ENCODE data around the gene COMMD3.
A peak's percentile ranks its signal among the peaks of the same experiment; 100 is the strongest.

Gene COMMD3

GRCh38 chr10:22319980-22320558 is 3.9 kb downstream of the COMMD3 start:
- peak; percentile 26 for DNase-seq (ENCODE audit: low read depth)

- DNase-seq (ENCODE audit: low read depth) = peak; percentile 80
These were observed 4.5 kb downstream of the COMMD3 start, which contains the start of gene BMI1 for GRCh38 chr10:22320591-22321155. Gene BMI1 (plus strand): TSS chr10:22321099. CDS start chr10:22326450, 5,351 bp downstream.

- peak; percentile 73 for DNase-seq (ENCODE audit: low read depth)
These were observed 5.2 kb downstream of the COMMD3 start for GRCh38 chr10:22321156-22321923.

DNA sequence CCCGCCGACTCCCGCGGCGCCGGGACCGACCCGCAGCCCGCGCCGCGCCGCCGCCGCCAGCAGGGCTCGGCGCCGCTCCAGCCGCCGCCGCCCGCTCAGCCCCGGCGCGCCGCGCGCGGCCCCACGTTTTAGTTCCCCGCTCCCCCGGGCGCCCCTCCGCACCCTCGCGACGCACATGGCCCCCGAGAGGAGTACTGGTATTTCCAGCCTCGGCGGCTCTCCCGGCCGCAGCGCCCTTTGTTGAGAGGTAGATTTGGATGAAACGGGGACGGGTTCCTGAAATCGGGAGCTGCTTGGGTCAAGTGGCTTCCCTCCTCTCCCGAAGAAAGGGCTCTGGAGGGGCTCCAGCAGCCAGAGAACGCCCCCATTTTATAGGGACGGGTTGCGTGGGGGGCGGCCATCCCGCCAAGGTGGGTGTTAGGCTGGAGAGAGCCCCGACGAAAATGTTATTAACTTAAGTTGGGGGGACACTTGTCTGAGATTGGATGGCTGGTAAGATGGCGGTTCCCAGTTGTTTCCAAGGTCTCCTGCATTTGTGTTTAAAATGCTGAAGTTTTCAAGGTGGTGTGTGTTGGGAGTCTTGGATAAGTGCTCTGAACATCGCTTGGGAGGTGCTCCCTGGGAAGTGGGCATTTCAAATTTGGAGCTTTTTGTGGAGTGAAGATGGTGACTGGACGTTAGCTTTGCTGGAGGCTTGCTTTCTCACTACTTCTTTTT is 5.9 kb downstream of the COMMD3 start:
- peak; percentile 36 for DNase-seq (ENCODE audit: low read depth)

- no peak for DNase-seq (ENCODE audit: low read depth)
These were observed 6.5 kb downstream of the COMMD3 start for GRCh38 chr10:22322641-22323160.

DNA sequence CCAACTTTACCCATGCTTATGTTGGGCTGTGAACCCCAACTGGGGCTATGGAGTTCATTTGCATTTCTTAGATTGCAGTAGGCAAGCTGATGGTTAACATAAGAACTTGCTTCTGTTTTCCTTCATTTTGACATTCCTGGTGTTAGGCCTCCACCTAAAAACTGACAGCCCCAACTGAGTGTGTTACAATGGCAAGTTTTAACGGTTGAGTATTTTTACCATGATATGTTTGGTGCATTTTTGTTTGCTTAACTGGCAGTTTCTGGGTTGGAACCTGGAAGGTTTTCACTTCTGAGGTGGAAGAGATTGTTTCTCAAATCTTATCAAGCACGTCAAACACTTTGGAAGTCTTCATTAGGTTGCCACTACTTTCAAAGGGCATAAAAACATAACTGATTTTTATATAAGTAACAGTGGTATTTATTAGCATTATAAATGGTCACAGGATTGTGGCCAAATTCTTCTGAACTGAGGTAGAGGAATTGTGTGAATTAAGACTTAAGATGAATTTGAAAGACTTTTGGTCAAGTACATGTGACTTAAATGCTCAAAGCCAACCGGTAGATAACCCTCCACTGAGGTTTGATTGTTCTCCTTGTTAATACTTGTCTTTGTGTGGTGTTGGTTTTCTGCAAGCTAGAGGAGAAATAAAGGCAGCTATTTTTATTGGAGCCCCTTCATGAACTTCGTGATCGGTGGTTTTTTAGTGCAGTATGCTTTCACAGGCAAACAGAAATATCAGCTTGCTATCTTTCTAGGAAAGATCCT is 7.5 kb downstream of the COMMD3 start:
- no peak for DNase-seq (ENCODE audit: low read depth)

DNA sequence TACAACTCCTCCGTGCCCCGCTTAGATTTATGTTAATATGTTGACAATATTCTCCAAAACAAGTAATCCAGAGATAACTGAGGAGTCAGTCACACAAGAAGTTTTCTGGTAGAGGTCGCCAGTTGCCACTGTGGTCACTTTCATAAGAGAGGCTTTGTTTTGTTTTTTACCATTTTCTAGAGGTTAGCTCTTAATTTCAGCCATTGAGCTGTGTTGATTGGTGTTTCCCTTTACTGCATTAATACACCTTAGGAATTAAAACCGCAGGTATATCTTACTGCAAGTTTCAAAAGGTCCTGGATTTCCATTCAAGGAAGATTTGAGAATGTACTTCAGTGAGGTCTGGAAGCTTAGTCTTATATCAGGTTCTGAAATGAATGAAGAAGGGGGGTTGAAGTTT is 8.2 kb downstream of the COMMD3 start:
- DNase-seq (ENCODE audit: low read depth) = no peak

DNA sequence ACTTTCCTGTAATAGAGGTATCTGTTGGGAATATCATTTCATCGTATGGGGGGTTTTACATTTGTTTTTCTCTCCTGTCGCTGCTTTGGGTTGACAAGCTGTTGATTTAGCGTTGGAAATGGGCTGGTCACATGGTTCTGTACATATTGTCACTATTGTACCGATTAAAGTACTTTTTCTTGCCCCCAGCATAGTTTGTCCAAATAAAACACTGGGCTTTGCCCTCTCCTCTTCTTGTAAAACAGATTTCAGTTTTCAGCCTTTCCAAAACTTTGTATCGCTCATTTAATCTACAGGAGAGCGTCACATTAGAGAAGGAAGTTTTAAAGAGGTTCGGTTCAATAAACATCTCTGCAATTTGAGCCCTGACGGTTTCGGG is 8.7 kb downstream of the COMMD3 start:
- DNase-seq (ENCODE audit: low read depth) = no peak

GRCh38 chr10:22325272-22326144 is 9.3 kb downstream of the COMMD3 start:
- DNase-seq (ENCODE audit: low read depth) = peak; percentile 84

- DNase-seq (ENCODE audit: low read depth) = no peak
These were observed 10.0 kb downstream of the COMMD3 start for GRCh38 chr10:22326145-22326702.

- no peak for DNase-seq (ENCODE audit: low read depth)
These were observed 13.0 kb downstream of the COMMD3 start for GRCh38 chr10:22329150-22329549.

- DNase-seq (ENCODE audit: low read depth) = no peak
These were observed 16.0 kb downstream of the COMMD3 start for GRCh38 chr10:22332116-22332692.

DNA sequence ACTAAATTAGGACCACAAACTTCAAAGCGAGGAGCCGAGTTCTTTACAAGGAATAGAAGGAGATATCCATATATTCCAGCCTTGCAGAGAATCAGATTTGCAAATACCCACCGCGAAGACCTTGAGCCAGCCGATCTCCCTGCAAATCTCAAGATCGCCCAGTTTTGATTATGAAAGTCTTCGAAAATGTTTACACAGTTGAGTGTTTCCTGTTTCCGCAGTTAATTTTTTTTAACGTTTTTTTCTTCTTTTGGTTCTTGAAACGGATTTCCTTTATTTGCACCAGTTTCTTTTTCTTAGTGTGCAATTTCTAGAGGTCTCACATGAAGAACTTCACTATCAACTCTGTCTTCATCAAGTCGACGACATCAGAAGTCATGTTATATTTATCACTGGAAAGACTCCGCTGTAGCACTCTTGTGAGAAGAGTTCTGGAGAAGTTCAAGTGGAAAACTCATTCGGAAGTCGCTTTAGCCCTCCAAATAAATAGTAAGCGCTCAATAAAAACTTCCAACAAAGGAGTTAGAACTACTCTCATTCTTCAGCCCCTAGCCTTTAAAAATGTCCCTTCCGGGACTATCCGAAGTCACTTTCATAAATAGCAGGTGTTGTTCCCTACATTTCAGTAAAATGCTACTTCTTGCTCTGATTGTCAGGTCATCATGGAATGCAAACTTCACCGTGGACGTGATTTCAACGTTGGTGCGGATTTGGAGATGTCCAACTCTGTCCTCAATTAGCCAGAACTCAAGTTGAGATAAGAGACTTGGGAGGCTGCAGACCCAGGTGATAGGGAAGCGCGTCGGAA is 17.2 kb downstream of the COMMD3 start:
- DNase-seq (ENCODE audit: low read depth) = no peak

DNA sequence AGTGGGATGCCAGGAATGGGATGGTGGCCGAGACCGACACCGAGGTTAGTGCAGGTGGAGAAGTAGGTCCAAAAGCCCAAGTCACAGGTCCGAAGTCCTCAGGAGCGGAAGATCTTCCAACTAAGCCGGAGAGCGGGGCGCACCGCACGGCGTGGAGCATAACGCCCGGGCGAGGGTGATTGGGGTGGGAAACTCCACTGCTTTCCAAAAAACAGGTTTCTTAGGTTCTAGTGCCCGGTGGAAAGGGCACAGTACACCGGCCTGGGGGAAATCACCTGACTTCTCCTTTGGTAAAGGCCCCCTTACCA is 17.7 kb downstream of the COMMD3 start:
- no peak for DNase-seq (ENCODE audit: low read depth)

GRCh38 chr10:22334414-22335172 is 18.4 kb downstream of the COMMD3 start:
- no peak for DNase-seq (ENCODE audit: low read depth)

DNA sequence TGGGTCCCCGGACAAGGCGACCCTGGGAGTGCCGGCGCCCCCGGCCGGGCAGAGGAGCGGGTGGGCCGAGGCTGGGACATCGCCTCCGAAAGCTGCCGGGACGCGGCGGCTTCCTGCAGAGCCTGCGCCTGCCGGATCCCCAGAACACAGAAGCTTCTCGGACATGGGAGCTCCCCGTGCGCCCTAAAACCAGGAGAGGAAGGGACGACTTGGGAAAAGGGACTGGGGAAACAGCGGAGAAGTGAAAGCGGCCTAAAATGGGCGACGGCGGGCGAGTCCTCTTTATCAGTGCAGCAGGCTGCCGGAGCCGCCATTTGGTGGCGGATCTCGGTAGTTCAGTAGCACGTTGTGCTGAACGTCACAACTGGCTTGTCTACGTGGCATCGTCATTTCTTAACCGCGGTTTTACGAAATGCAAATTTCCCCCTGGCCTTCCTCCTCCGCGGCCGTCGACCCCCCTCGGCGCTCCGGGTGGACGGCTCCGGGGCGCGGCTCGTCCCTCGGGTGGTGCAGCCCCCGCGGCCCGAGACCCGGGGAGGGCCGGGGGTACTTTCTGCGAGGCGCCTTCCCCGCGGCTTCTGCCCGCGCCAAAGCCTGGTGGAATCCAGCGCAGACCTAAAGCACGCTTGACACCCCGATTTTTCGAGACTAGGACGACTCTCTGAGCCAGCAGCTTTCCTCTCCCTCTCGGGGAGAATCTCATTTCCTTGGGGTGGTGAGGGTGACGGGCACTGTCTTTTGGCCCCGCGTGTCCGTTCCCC is 19.2 kb downstream of the COMMD3 start:
- DNase-seq (ENCODE audit: low read depth) = peak; percentile 65

DNA sequence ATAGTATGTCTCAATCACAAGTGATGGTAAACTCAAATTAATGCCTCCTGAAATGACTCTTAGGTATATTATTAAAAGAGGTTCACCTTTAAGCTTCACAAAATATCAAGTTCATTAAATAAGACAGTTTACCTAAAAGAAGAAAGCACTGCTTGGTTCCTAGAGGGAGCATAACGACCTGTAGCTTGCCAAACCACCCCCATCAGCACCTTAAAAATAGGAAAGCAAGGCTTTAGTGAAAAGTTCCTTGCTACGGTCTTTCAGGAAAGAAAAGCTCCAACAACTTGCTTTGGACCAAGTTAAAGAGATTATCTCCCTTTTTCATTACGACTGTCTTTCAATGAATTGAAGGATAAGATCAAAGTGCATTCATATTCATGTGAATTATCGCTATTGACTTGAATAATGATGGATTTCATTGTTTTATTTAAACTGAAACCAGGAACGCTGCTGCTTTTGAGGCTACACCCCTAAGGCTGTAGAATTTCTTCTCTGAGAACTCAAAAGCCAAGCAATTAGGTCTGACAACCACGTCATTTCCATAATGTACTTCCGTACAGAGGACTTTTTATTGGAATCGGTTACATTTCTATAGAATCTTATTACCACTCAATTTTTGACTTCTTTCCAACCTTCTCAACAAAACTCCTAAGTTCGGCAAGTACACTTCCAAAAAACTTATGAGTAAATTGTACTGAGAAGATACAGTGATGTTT is 22.2 kb downstream of the COMMD3 start:
- no peak for DNase-seq (ENCODE audit: low read depth)

All from ELR (cell line).